Stimulated activated CD4-positive, alpha-beta T cell treated with anti-CD3 and anti-CD28 coated beads, Interleukin-1b, Interleukin-23, amount 100 ng/mL, for 1 hour (primary cell): ENCODE results near the gene CYB5RL.
"Not testable (repeated sequence)": the region's sequence is repeated elsewhere in the genome, so short reads cannot be mapped to it uniquely, and the experiment has no call there.

Experiments
- DNase-seq, 2 donors: peaks; one replicate each; pipeline ENCODE4 v3.0.0-alpha.2; 2020; ENCODE audit warnings: low read depth in 2 of 2

The CYB5RL gene

GRCh38 chr1:54199765-54200518 lies at the start of gene CYB5RL, which contains the start of gene MRPL37:
CYB5RL (minus strand) TSS chr1:54200030; CDS start chr1:54195616, 4,414 bp downstream.
MRPL37 (plus strand) TSS chr1:54200167; CDS start chr1:54200244, 77 bp downstream.
- DNase-seq, result peak; percentile 66 to 74

GRCh38 chr1:54248966-54249365 lies 49.1 kb upstream of the CYB5RL start:
- no peak for DNase-seq

- DNase-seq, result no peak
Observed at GRCh38 chr1:54247863-54248515, 48.2 kb upstream of the CYB5RL start.

GRCh38 chr1:54246116-54246721 lies 46.4 kb upstream of the CYB5RL start:
- no peak for DNase-seq

- no peak for DNase-seq
Observed at GRCh38 chr1:54245501-54245900, 45.7 kb upstream of the CYB5RL start.

- DNase-seq, result no peak
Observed at GRCh38 chr1:54244655-54245054, 44.8 kb upstream of the CYB5RL start.

GRCh38 chr1:54243022-54243421 lies 43.2 kb upstream of the CYB5RL start:
- DNase-seq, result no peak

- DNase-seq, result no peak
Observed at GRCh38 chr1:54241364-54241763, 41.5 kb upstream of the CYB5RL start.

- DNase-seq, result no peak
Observed at GRCh38 chr1:54240741-54241335, 41.0 kb upstream of the CYB5RL start.

- DNase-seq, result no peak
Observed at GRCh38 chr1:54239631-54240031, 39.8 kb upstream of the CYB5RL start.

GRCh38 chr1:54239035-54239383 lies 39.2 kb upstream of the CYB5RL start:
- DNase-seq, result no peak

- DNase-seq, result no peak
Observed at GRCh38 chr1:54238353-54239034, 38.7 kb upstream of the CYB5RL start.

- DNase-seq, result no peak
Observed at GRCh38 chr1:54237586-54237985, 37.8 kb upstream of the CYB5RL start.

GRCh38 chr1:54234284-54234683 lies 34.5 kb upstream of the CYB5RL start:
- DNase-seq, result no peak

- not testable (repeated sequence) for DNase-seq
Observed at GRCh38 chr1:54233196-54233595, 33.4 kb upstream of the CYB5RL start.

GRCh38 chr1:54230507-54231339 lies 30.9 kb upstream of the CYB5RL start:
- DNase-seq, result no peak

- DNase-seq, result no peak
Observed at GRCh38 chr1:54229281-54229891, 29.6 kb upstream of the CYB5RL start.

GRCh38 chr1:54228638-54229079 lies 28.8 kb upstream of the CYB5RL start:
- DNase-seq, result no peak

- no peak for DNase-seq
Observed at GRCh38 chr1:54227891-54228310, 28.1 kb upstream of the CYB5RL start.

- no peak for DNase-seq
Observed at GRCh38 chr1:54227091-54227602, 27.3 kb upstream of the CYB5RL start.
